Ovary (tissue), 3 donors: ENCODE measurements around the gene CPTP.

Experiments
- CTCF ChIP-seq, 3 donors: fragments of 450-650 bp in 2 of 3; fragments of 200-600 bp in 1 of 3; IDR thresholded peaks; one replicate each; pipeline versions ENCODE4 v1.5.1 to v1.8.0; 2016 to 2022; ENCODE audit warnings: antibody characterized with exemption in 3 of 3, mild to moderate bottlenecking in 1 of 3
- EP300 ChIP-seq: sonication (generic); formaldehyde crosslinking; IDR thresholded peaks from one replicate; pipeline ENCODE4 v1.6.1; 2017; ENCODE audit warnings: antibody characterized with exemption
- POLR2A ChIP-seq: fragments of 450-650 bp; IDR thresholded peaks from one replicate; pipeline ENCODE4 v1.6.1; 2017; ENCODE audit warnings: antibody characterized with exemption, mild to moderate bottlenecking, moderate library complexity
- donor health status: DM: no; HTN: no; CAD: no.

- TF ChIP-seq EP300 (no peak), POLR2A (no peak), CTCF (IDR thresholded peaks at IDR 0.05) (no peak)
Observed at GRCh38 chr1:1336446-1336845, 11.8 kb downstream of the CPTP start.
